HUES48 (cell line): ENCODE measurements around the gene PIK3C2G.

Experiments used
- H3K27ac ChIP-seq: one replicate; pipeline ENCODE4 v1.7.0; 2013; ENCODE audit warnings: low read depth, low read length, inconsistent platforms
- H3K27me3 ChIP-seq: 2 replicates; pipeline ENCODE4 v1.6.1; 2013; ENCODE audit warnings: mild to moderate bottlenecking, low read length; ENCODE audit not compliant: control insufficient read depth, insufficient read depth
- H3K36me3 ChIP-seq: 2 replicates; pipeline ENCODE4 v1.6.1; 2013; ENCODE audit warnings: low read length; ENCODE audit not compliant: control insufficient read depth, insufficient read depth
- H3K4me1 ChIP-seq: 2 replicates; pipeline ENCODE4 v1.6.1; 2013; ENCODE audit warnings: mild to moderate bottlenecking, low read length; ENCODE audit not compliant: control insufficient read depth, insufficient read depth
- H3K4me3 ChIP-seq: 2 replicates; pipeline ENCODE4 v1.5.1; 2013; ENCODE audit warnings: mild to moderate bottlenecking, low read depth, low read length
- H3K9ac ChIP-seq: 2 replicates; pipeline ENCODE4 v1.6.1; 2013; ENCODE audit warnings: mild to moderate bottlenecking, low read depth, low read length, moderate library complexity
- H3K9me3 ChIP-seq: 2 replicates; pipeline ENCODE4 v1.6.1; 2013; ENCODE audit warnings: low read length; ENCODE audit not compliant: control insufficient read depth, insufficient read depth

Gene PIK3C2G

DNA sequence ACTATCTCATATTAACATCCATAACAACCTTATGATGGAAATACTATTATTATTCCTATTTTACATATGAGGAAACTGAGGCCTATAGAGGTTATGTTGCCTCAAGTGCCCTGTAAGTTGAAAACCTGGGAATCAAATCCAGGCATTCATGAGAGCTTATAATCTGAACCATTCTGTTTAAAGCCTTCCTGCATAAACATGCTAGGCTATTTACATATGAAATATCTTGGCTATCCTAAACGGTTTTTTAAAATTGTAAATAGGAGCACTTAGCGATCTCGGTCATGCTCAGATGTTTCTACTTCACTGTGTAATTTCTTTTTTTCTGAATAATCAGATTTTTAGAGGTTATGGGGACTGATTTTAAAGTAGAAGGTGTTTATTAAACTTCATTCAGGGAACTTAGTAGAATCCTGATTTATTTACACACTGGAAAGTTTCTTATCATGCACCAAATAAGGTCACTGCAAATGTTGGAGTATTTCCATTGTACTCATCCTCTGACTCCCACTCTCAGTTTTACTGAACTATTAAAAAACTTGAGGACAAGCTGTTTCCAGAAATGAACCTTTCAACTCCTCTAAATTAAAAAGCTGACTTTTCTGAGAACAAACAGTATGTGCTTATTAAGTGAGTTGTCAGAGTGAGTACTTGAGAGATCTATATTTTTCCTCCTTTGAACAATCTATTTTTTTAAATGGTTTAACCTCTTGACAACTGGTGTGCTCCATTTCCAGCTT is 141.7 kb downstream of the PIK3C2G start:
- no peak overlapping the region for H3K4me3 ChIP-seq
- H3K27me3 ChIP-seq, result no peaks in the 10 kb centered on the region
- no peaks in the 10 kb centered on the region for H3K9me3 ChIP-seq
- H3K9ac ChIP-seq, result no peak overlapping the region
- peaks cover 27% of the 10 kb centered on the region for H3K4me1 ChIP-seq
- H3K27ac ChIP-seq, result no peak overlapping the region
- no peaks in the 10 kb centered on the region for H3K36me3 ChIP-seq

DNA sequence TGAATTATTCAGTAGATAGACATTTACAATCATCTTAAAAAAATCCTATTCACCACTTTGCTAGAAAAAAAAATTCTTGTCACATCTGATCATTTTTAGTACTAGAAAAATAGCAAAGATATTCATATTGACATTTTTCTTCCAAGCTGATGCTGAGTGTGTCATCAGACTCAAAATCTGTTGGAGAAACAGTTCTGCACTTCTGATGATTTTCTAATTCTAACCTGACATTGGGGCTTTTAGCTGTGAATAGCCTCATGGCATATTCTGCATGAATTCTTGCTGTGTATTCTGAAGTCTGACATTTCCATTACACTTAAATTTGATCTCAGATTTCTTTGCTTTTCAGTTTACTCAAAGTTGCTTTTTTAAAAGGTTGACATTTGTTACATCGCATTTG is 150.1 kb downstream of the PIK3C2G start:
- Histone ChIP-seq H3K4me1 (no peaks in the 10 kb centered on the region), H3K36me3 (no peaks in the 10 kb centered on the region), H3K27ac (no peak overlapping the region), H3K9ac (no peak overlapping the region), H3K9me3 (no peaks in the 10 kb centered on the region), H3K27me3 (no peaks in the 10 kb centered on the region), H3K4me3 (no peak overlapping the region)

DNA sequence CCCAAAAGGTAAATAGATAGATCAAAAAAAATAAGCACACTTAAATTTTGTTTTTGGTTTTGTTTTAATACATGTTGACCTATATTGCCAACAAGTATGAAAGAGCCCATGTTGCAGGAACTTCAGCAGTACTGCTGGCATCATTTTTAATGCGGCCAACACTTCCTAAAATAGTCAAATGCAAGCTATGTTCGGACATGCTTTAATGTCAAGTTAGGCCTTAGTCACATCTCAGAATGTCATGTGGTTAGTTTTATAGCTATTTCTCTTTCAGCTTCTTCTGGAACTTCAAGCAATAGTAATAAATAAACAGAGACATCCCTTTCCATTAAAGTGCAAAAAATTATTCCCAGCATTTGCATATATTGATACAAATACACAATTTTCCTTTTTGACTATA is 153.4 kb downstream of the PIK3C2G start:
- H3K36me3 ChIP-seq, result no peaks in the 10 kb centered on the region
- H3K9ac ChIP-seq, result no peak overlapping the region
- no peaks in the 10 kb centered on the region for H3K27me3 ChIP-seq
- no peak overlapping the region for H3K27ac ChIP-seq
- H3K4me1 ChIP-seq, result peaks cover 4% of the 10 kb centered on the region
- H3K4me3 ChIP-seq, result no peak overlapping the region
- no peaks in the 10 kb centered on the region for H3K9me3 ChIP-seq

DNA sequence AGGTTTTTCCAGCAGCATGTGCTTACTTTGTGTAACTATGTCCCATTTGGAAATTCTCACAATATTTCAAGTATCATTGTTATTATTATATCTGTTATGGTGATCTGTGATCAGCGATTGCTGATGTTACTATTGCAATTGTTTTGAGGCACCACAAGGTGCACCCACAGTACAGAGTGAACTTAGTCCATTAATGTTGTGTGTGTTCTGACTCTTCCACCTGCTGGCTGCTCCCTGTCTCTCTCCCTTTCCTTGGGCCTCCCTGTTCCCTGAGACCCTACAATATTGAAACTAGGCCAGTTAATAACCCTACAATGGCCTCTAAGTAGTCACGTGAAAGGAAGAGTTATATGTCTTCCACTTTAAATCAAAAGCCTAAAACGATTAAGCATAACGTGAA is 153.9 kb downstream of the PIK3C2G start:
- H3K9ac ChIP-seq, result no peak overlapping the region
- H3K27me3 ChIP-seq, result no peaks in the 10 kb centered on the region
- H3K9me3 ChIP-seq, result no peaks in the 10 kb centered on the region
- H3K4me3 ChIP-seq, result no peak overlapping the region
- no peak overlapping the region for H3K27ac ChIP-seq
- no peaks in the 10 kb centered on the region for H3K36me3 ChIP-seq
- H3K4me1 ChIP-seq, result peaks cover 4% of the 10 kb centered on the region

DNA sequence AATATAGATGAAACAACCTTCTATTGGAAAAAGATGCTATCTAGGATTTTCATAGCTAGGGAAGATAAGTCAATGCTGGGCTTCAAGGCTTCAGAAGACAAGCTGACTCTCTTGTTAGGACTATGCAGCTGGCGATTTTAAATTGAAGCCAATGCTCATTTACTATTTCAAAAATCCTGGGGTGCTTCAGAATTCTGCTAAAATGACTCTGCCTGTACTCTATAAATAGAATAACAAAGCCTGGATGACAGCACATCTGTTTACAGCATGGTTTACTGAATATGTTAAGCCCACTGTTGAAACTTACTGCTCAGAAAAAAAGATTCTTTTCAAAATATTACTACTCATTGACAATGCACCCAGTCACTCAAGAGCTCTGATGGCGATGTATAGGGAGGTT is 155.1 kb downstream of the PIK3C2G start:
- no peaks in the 10 kb centered on the region for H3K27me3 ChIP-seq
- no peaks in the 10 kb centered on the region for H3K9me3 ChIP-seq
- no peak overlapping the region for H3K4me3 ChIP-seq
- H3K4me1 ChIP-seq, result peaks cover 4% of the 10 kb centered on the region
- no peaks in the 10 kb centered on the region for H3K36me3 ChIP-seq
- H3K27ac ChIP-seq, result no peak overlapping the region
- H3K9ac ChIP-seq, result no peak overlapping the region

DNA sequence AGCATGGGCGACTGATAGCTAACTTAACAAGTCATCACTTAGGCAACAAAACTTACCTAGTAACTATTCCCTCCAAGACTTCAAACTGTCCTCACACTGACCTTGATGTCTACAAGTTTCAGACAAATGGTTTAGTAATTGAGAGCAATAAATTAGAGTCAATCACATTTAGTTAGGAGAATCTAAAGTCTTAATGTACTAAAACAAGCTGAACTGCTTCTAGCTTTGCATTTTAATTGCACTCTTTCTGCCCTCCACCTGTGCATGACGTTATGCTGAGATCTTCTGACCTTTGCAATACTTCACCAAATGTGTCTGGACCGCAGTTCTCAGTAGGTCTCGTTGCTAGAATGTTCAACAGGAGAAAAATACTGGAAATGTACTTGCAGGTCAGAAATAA is 158.0 kb downstream of the PIK3C2G start:
- H3K4me1 ChIP-seq, result peaks cover 4% of the 10 kb centered on the region
- H3K9ac ChIP-seq, result no peak overlapping the region
- H3K27ac ChIP-seq, result no peak overlapping the region
- no peak overlapping the region for H3K4me3 ChIP-seq
- H3K9me3 ChIP-seq, result no peaks in the 10 kb centered on the region
- no peaks in the 10 kb centered on the region for H3K36me3 ChIP-seq
- H3K27me3 ChIP-seq, result no peaks in the 10 kb centered on the region

DNA sequence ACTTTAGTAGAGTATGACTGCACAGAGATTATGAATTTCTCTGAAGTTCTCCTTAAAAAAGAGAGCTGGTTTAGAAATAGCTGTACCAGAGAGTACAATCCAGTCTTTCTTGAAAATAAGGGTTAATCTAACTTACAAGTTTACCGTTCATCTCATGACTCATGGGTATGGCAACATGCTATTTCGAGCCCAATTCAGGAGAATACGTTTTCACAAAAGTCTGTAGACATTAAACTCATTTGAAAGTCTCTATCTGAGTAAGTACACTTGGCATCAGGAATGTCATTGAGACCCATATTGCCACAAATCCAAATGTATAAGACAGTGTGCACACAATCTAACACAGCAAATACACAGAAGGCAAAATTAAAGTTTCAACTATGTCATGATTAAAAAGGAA is 160.5 kb downstream of the PIK3C2G start:
- no peak overlapping the region for H3K27ac ChIP-seq
- H3K4me3 ChIP-seq, result no peak overlapping the region
- H3K4me1 ChIP-seq, result peaks cover 4% of the 10 kb centered on the region
- no peaks in the 10 kb centered on the region for H3K36me3 ChIP-seq
- no peak overlapping the region for H3K9ac ChIP-seq
- no peaks in the 10 kb centered on the region for H3K27me3 ChIP-seq
- H3K9me3 ChIP-seq, result no peaks in the 10 kb centered on the region

DNA sequence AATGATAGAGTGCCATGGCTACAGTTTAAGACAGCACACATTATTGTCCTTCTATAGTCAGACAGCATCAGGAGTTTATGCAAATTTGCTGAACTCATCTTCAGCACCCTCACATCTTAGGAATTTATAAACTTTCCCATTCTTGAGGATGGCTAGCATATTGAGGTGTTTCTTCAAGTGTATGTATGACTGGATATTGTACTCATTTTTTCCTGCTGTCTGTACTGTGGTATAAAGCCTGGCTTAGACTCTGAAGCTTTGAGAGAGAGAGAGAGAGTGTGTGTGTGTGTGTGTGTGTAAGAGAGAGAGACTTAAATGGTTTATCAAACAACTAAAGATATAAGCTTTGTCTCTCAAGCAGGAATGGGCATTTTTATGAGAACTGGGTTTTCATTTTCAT is 161.6 kb downstream of the PIK3C2G start:
- Histone ChIP-seq H3K4me1 (peaks cover 4% of the 10 kb centered on the region), H3K4me3 (no peak overlapping the region), H3K36me3 (no peaks in the 10 kb centered on the region), H3K27ac (no peak overlapping the region), H3K9me3 (no peaks in the 10 kb centered on the region), H3K27me3 (no peaks in the 10 kb centered on the region), H3K9ac (no peak overlapping the region)

DNA sequence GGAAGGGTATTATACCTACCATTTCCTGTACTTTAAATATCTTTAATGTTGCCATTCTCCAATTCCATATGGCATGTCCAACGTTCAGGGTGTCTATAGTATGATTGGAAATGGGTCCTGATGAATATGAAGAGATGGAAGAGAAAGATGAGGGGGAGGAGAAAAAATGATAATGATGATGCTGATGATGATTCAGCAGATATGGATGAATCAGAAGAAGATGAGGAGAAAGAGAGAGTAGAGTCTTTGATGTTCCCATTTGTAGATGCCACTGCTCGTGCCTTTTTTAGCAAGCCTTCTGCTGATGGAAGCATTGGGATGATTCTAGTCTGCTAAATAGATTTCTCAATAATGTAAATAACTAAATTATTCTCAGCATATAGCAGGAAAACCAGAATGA is 163.5 kb downstream of the PIK3C2G start:
- H3K9me3 ChIP-seq, result no peaks in the 10 kb centered on the region
- no peak overlapping the region for H3K27ac ChIP-seq
- no peak overlapping the region for H3K9ac ChIP-seq
- no peak overlapping the region for H3K4me3 ChIP-seq
- H3K4me1 ChIP-seq, result 0 out of 2 replicates have a peak, but pooled peaks cover 13% of the 10 kb centered on the region
- no peaks in the 10 kb centered on the region for H3K36me3 ChIP-seq
- H3K27me3 ChIP-seq, result no peaks in the 10 kb centered on the region

DNA sequence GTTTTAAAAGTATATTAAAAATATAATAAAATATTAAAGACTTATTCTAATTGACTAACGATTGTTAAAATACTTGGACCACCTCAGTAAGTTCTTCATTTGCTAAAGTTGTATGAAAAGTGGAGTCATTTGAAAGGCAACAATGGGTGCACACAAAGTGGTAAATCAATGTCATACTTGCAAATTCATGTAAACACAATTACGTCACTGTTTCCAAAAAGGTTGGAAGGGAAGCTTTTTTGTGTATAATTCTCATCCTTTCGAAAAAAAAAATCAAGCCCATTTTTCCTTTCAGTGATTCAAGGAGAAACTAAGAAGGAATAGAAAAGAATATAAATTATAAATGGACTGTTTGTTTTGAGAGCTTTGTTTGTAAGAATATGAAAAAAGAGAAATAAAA is 166.2 kb downstream of the PIK3C2G start:
- H3K4me1 ChIP-seq, result peaks cover 29% of the 10 kb centered on the region
- H3K9me3 ChIP-seq, result no peaks in the 10 kb centered on the region
- no peak overlapping the region for H3K27ac ChIP-seq
- H3K9ac ChIP-seq, result no peak overlapping the region
- H3K36me3 ChIP-seq, result no peaks in the 10 kb centered on the region
- no peak overlapping the region for H3K4me3 ChIP-seq
- H3K27me3 ChIP-seq, result no peaks in the 10 kb centered on the region

DNA sequence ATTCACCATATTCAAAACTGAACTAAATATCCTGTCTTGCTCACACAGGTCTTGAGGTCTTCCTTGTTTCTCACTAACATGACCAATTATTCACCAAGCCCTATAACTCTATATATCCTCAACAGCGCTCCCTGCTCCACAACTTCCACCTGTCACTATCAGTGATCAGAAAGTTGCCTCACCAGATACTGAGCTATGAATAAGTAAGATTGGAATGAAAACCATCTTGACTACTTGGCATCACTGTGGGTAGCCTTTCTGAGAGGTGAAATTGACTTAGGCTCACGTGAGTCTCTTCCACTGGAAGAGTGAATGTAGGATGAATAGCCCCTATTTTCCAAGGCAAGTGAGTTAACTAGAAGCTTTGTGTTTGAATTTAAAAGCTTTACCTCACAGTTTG is 167.1 kb downstream of the PIK3C2G start:
- Histone ChIP-seq H3K27ac (no peak overlapping the region), H3K4me1 (peaks cover 29% of the 10 kb centered on the region), H3K4me3 (no peak overlapping the region), H3K9ac (no peak overlapping the region), H3K36me3 (no peaks in the 10 kb centered on the region), H3K27me3 (no peaks in the 10 kb centered on the region), H3K9me3 (no peaks in the 10 kb centered on the region)
